ENCODE results near the gene ZCWPW2. TPM values are rescaled to one million over a fixed set of nuclear protein-coding genes. Genes with fewer than 3 reads are reported as not detected.

ZCWPW2 gene
- total RNA-seq, 4 donors from 2014 or later = 0.25 to 0.74 TPM; not detected in 2

DNA sequence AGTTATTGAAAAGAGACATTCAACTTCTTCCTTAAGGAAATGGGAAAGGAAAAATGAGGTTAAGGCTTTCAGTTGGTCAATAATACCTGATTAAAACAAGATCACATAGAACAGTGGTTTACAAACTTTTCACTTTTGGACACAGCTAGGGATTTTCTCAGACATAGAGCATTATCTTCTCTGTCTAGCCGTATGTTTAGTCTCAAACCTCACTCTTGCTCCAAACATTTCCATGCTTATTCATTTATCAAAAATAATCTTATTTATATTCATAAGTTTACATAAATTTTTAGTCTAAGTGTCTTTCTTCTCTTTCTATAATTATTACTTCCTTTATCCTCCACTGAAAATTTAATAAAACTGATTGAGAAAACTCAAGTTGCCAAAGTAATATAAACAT lies 114.3 kb downstream of the ZCWPW2 start:
- no peak for ATAC-seq (ENCODE audit: low FRiP score)
- no peak for TF ChIP-seq CTCF (IDR thresholded peaks at IDR 0.05)
- DNase-seq (ENCODE audit: low spot score) = no peak

DNA sequence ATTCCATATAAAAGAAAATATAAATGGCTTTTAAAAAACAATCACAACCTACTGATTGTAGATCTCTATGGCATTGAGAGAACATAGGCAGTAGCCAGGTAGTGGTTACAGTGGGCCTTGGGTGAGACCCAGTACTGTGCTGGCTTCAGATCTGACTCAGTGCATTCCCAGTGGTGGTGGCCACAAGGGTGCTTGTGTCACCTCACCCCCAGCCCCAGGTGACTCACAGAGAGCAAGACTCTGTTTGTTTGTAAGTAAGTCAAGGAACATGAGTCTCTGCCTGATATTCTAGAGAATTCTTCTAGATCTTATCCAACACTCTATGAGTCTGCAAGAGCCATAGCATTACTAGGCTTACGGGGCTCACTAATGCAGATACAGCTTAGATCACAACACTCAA lies 118.9 kb downstream of the ZCWPW2 start:
- ATAC-seq (ENCODE audit: low FRiP score) (no peak), DNase-seq (ENCODE audit: low spot score) (no peak)
- no peak for TF ChIP-seq CTCF (IDR thresholded peaks at IDR 0.05)

DNA sequence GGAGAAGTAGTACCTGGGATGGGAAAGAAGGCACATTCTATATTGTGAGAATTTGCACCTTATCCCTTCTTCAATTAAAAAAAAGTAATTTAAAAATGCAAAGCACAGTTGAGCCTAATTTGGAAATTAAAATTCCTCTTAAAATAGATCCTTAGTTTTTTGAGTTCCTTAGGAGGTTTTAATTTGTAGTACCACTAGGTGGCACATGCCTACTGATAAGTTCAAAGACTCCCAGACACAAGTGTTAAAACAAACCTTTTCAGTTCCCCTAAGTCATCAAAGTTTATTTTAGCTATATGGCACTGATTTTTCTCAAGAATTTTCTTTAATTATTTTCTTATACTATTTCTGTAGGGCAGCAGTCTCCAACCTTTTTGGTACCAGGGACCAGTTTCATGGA lies 127.7 kb downstream of the ZCWPW2 start:
- no peak for DNase-seq (ENCODE audit: low spot score)
- no peak for ATAC-seq (ENCODE audit: low FRiP score)
- no peak for TF ChIP-seq CTCF (IDR thresholded peaks at IDR 0.05)

DNA sequence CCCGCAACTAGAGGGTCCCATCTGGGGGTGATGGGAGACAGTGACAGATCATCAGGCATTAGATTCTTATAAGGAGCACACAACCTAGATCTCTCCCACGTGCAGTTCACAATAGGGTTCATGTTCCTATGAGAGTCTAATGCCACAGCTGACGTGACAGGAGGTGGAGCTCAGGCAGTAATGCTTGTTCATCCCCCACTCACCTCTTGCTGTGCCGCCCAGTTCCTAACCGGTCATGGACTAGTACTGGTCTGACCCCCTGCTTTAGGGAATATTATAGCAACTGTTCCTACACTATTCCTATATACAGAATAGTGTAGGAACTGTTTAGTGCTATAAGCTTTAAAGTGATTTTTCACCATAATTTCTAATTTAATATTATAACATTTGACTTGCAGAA lies 128.2 kb downstream of the ZCWPW2 start:
- no peak for TF ChIP-seq CTCF (IDR thresholded peaks at IDR 0.05)
- no peak for ATAC-seq (ENCODE audit: low FRiP score)
- DNase-seq (ENCODE audit: low spot score) = no peak

DNA sequence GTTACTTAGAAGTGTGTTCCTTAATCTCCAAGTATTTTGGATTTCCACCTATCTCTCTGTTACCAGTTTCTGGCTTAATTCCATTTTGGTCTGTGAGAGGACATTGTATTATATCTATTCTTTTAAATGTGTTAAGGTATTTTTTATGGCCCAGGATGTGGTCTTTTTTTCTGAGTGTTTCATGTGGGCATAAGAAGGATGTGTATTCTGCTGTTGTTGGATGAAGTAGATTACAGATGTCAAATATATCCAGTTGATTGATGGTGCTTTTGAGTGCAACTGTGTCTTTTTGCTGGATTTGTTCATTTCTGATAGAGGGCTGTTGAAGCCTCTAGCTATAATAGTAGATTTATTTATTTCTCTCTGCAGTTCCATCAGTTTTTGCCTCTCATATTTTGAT lies 136.6 kb downstream of the ZCWPW2 start:
- ATAC-seq (ENCODE audit: low FRiP score) (no peak), DNase-seq (ENCODE audit: low spot score) (no peak)
- no peak for TF ChIP-seq CTCF (IDR thresholded peaks at IDR 0.05)

GRCh38 chr3:28495301-28495700 lies 146.8 kb downstream of the ZCWPW2 start:
- ATAC-seq (ENCODE audit: low FRiP score) (no peak), DNase-seq (ENCODE audit: low spot score) (no peak)
- no peak for TF ChIP-seq CTCF (IDR thresholded peaks at IDR 0.05)

DNA sequence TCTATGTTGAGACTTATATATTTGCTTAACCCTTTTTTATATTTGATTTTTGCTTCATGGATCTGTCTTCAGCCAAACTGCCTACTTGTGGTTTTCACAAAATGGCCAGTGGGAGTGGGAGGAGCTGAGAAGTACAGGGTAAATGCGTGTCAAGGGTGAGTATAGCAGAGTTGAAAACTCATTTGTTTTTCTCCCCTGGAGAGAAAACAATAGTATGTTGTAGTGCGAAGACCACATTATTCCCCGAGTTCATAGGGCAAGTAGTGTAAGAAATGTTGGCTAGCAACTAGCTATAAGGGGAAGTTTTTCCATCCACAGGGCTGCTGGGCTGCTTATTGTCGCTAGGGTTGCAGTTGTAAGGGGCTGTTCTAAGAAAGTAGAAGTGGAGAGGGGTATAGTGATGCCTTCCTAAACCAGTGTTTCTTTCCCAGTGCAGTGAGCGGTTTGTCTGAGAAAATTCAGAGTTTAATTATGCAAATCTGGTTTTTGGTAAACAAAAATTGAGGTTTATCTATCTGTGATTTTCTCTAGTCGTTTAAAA lies 153.9 kb downstream of the ZCWPW2 start:
- DNase-seq (ENCODE audit: low spot score) = no peak
- no peak for ATAC-seq (ENCODE audit: low FRiP score)

More for the DNA sequence above, 153.9 kb downstream of the ZCWPW2 start:
- TF ChIP-seq CTCF (IDR thresholded peaks at IDR 0.05) = no peak
